Activated CD8-positive, alpha-beta memory T cell treated with anti-CD3 and anti-CD28 coated beads, Interleukin-2, amount 50 U/mL, for 48 hours (primary cell): ENCODE measurements around the gene GART.

Experiments
- DNase-seq: peaks from one replicate; pipeline ENCODE4 v3.0.0-alpha.2; 2020

GART gene

DNA sequence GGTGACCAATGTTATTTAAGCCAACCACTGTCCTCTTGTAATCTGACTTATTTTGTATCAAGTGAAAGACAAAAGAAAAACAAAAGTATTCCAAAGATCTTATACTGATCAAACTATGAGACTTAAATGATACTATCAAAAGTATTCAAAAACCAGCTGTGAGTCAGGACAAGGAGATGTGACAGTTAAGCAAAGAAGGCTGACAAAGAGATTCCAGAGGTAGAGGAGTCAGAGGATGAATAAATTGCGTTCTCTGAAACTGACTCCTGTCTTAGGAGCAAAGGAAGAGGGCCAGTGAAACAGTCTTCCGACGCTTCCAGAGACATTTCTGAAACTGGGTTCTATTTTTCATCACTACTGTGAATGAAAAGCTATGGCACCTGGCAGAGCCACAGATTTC lies 83.1 kb downstream of the GART start:
- no peak for DNase-seq

DNA sequence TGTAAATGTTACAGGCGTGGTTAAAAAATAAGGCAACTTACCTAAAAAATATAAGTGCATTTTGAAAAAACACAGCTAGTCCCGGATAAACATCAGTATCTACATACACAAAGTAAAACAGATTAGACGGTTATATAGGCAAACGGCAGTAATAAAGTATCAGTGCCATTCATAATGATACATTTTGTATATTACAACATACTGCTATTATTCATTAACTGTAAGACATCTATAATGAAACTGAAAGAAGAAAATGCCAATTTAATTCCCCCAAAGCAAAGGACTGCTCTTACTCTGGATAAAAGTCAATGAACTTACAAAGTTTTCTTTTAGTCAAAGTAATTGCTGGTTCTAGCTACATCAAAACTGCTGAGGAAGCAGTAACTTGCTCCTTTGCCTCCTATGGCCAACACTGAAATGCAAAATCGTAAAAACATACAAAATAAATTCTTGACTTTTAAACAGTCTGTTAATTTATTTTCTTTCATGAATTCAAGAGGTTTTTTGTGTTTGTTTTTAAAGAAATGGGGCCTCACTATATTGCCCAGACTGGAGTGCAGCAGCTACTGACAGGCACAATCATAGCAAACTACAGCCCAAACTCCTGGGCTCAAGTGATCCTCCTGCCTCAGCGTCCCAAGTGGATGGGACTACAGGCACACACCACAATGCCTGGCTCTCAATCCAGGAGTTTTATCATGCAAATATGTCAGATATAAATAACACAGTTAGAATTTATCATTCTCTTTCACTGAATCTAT lies 86.1 kb downstream of the GART start:
- no peak for DNase-seq
